ENCODE results near the gene CHCHD3.
"Not testable (repeated sequence)": the region's sequence is repeated elsewhere in the genome, so short reads cannot be mapped to it uniquely, and the experiment has no call there.

CHCHD3 gene

GRCh38 chr7:133001727-133002126, 80.2 kb downstream of the CHCHD3 start:
- no peak for DNase-seq (ENCODE audit: low spot score)

GRCh38 chr7:132999845-133000244, 82.0 kb downstream of the CHCHD3 start:
- no peak for DNase-seq (ENCODE audit: low spot score)

- no peak for DNase-seq (ENCODE audit: low spot score)
Observed at GRCh38 chr7:132998763-132999162, 83.1 kb downstream of the CHCHD3 start.

- no peak for DNase-seq (ENCODE audit: low spot score)
Observed at GRCh38 chr7:132997505-132997904, 84.4 kb downstream of the CHCHD3 start.

- DNase-seq (ENCODE audit: low spot score): no peak
Observed at GRCh38 chr7:132996581-132997242, 85.2 kb downstream of the CHCHD3 start.

GRCh38 chr7:132993377-132994013, 88.4 kb downstream of the CHCHD3 start:
- DNase-seq (ENCODE audit: low spot score): no peak

GRCh38 chr7:132991615-132992587, 90.0 kb downstream of the CHCHD3 start:
- DNase-seq (ENCODE audit: low spot score): no peak

GRCh38 chr7:132988117-132988516, 93.8 kb downstream of the CHCHD3 start:
- no peak for DNase-seq (ENCODE audit: low spot score)

- DNase-seq (ENCODE audit: low spot score): no peak
Observed at GRCh38 chr7:132980402-132980801, 101.5 kb downstream of the CHCHD3 start.

GRCh38 chr7:132979524-132979923, 102.4 kb downstream of the CHCHD3 start:
- DNase-seq (ENCODE audit: low spot score): no peak

- DNase-seq (ENCODE audit: low spot score): no peak
Observed at GRCh38 chr7:132977234-132977633, 104.7 kb downstream of the CHCHD3 start.

GRCh38 chr7:132972745-132973144, 109.1 kb downstream of the CHCHD3 start:
- no peak for DNase-seq (ENCODE audit: low spot score)

- no peak for DNase-seq (ENCODE audit: low spot score)
Observed at GRCh38 chr7:132970257-132970656, 111.6 kb downstream of the CHCHD3 start.

GRCh38 chr7:132969520-132969919, 112.4 kb downstream of the CHCHD3 start:
- DNase-seq (ENCODE audit: low spot score): no peak

- DNase-seq (ENCODE audit: low spot score): not testable (repeated sequence)
Observed at GRCh38 chr7:132967470-132967848, 114.4 kb downstream of the CHCHD3 start.

- no peak for DNase-seq (ENCODE audit: low spot score)
Observed at GRCh38 chr7:132966754-132967469, 115.0 kb downstream of the CHCHD3 start.

GRCh38 chr7:132965951-132966350, 115.9 kb downstream of the CHCHD3 start:
- no peak for DNase-seq (ENCODE audit: low spot score)

- no peak for DNase-seq (ENCODE audit: low spot score)
Observed at GRCh38 chr7:132964876-132965275, 117.0 kb downstream of the CHCHD3 start.

GRCh38 chr7:132959891-132960290, 122.0 kb downstream of the CHCHD3 start:
- no peak for DNase-seq (ENCODE audit: low spot score)

GRCh38 chr7:132956556-132956955, 125.3 kb downstream of the CHCHD3 start:
- no peak for DNase-seq (ENCODE audit: low spot score)

GRCh38 chr7:132953468-132953867, 128.4 kb downstream of the CHCHD3 start:
- no peak for DNase-seq (ENCODE audit: low spot score)

GRCh38 chr7:132950725-132951124, 131.2 kb downstream of the CHCHD3 start:
- DNase-seq (ENCODE audit: low spot score): no peak
